Measurements from ENCODE around the gene CYP4F3.

GRCh38 chr19:15623711-15624318, 16.9 kb upstream of the CYP4F3 start:
- TF ChIP-seq RELA (CRISPR knock-in tag; IDR thresholded peaks at IDR 0.05; ENCODE audit: borderline replicate concordance) (no peak), USF2 (CRISPR knock-in tag; IDR thresholded peaks at IDR 0.05) (no peak), CTCF (IDR thresholded peaks at IDR 0.05) (no peak), PRDM15 (CRISPR knock-in tag; IDR thresholded peaks at IDR 0.05) (no peak), TEAD4 (CRISPR knock-in tag; IDR thresholded peaks at IDR 0.05) (no peak)
